ENCODE results near the gene ALLC.

DNA sequence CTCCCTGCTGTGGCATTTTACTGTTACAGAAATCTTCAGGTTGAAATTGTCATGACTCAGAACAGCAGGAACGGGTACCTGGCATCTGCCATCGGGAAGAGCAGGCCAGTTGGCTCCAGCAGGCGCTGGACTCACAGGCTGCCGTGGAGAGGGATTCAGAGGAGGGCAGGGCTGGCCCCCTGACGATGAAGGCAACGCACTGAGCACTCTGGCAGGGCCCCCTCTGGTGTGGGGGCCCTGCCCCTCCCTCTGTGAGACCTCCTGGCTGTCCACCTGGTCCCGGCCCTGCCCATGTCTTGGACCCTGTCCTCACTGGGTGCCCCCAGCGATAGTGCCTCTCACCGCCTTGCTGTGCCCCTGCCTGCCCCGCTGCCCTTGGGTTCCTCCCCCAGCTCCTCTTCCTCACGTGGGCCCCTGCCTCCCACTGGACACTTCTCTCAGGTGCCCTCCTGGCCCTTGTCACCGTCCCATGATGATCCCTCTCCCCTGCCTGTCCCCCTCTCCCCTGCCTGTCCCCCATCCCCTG lies 23.3 kb upstream of the ALLC start:
- TF ChIP-seq, protein P1, sequence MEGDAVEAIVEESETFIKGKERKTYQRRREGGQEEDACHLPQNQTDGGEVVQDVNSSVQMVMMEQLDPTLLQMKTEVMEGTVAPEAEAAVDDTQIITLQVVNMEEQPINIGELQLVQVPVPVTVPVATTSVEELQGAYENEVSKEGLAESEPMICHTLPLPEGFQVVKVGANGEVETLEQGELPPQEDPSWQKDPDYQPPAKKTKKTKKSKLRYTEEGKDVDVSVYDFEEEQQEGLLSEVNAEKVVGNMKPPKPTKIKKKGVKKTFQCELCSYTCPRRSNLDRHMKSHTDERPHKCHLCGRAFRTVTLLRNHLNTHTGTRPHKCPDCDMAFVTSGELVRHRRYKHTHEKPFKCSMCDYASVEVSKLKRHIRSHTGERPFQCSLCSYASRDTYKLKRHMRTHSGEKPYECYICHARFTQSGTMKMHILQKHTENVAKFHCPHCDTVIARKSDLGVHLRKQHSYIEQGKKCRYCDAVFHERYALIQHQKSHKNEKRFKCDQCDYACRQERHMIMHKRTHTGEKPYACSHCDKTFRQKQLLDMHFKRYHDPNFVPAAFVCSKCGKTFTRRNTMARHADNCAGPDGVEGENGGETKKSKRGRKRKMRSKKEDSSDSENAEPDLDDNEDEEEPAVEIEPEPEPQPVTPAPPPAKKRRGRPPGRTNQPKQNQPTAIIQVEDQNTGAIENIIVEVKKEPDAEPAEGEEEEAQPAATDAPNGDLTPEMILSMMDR (IDR thresholded peaks at IDR 0.05 in 8 of 11, conservative IDR thresholded peaks at IDR 0.05 in 3 of 11): no peak
- TF ChIP-seq POLR2A (IDR thresholded peaks at IDR 0.05) (no peak), POLR2AphosphoS5 (IDR thresholded peaks at IDR 0.05) (no peak)
